Measurements from ENCODE around the gene GINS3. TPM values are rescaled to one million over a fixed set of nuclear protein-coding genes. Genes with fewer than 3 reads are reported as not detected.

GINS3 gene
- total RNA-seq, 4 donors from 2014 or later, result 0.55 to 3.3 (median 1.0) TPM

DNA sequence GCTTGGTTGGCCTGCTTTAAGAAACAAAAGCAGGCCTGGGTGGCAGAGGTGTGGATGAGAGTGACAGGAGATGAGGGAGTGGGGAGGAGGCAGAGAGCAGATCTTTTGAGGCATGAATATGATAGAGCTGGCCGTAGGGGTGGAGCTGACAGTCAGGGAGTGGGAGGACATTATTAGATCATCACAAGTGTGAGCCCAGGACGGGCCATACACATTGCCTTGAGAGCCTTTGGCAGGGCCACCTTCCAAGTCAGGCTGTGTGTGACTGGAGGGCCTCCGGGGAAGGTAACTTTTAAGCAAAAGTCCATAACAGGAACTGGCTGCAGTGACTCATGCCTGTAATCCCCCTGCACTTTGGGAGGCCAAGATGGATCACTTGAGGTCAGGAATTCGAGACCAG is 26.3 kb downstream of the GINS3 start:
- no peak overlapping the region for H3K4me3 ChIP-seq
- H3K27ac ChIP-seq, result peak overlapping the region in 1 of 4 donors; percentile 85
- intact Hi-C loops (cut with DNase I; ENCODE audit: low total_unique reads) (no loop called here), in situ Hi-C loops (cut with MboI; ENCODE audit: low sequenced_read_pairs in 4 of 4) (no loop called here)
- no peaks in the 10 kb centered on the region for H3K36me3 ChIP-seq
- DNase-seq (peak; percentile 56 to 67), ATAC-seq (peak; percentile 23 to 65)
- no peaks in the 10 kb centered on the region for H3K27me3 ChIP-seq
- H3K9me3 ChIP-seq, result no peaks in the 10 kb centered on the region
- TF ChIP-seq, protein P1, sequence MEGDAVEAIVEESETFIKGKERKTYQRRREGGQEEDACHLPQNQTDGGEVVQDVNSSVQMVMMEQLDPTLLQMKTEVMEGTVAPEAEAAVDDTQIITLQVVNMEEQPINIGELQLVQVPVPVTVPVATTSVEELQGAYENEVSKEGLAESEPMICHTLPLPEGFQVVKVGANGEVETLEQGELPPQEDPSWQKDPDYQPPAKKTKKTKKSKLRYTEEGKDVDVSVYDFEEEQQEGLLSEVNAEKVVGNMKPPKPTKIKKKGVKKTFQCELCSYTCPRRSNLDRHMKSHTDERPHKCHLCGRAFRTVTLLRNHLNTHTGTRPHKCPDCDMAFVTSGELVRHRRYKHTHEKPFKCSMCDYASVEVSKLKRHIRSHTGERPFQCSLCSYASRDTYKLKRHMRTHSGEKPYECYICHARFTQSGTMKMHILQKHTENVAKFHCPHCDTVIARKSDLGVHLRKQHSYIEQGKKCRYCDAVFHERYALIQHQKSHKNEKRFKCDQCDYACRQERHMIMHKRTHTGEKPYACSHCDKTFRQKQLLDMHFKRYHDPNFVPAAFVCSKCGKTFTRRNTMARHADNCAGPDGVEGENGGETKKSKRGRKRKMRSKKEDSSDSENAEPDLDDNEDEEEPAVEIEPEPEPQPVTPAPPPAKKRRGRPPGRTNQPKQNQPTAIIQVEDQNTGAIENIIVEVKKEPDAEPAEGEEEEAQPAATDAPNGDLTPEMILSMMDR (IDR thresholded peaks at IDR 0.05 in 4 of 5, conservative IDR thresholded peaks at IDR 0.05 in 1 of 5), result no peak
- TF ChIP-seq POLR2A (IDR thresholded peaks at IDR 0.05), result no peak
- peaks cover 0 to 23% of the 10 kb centered on the region in 2 donors for H3K4me1 ChIP-seq

DNA sequence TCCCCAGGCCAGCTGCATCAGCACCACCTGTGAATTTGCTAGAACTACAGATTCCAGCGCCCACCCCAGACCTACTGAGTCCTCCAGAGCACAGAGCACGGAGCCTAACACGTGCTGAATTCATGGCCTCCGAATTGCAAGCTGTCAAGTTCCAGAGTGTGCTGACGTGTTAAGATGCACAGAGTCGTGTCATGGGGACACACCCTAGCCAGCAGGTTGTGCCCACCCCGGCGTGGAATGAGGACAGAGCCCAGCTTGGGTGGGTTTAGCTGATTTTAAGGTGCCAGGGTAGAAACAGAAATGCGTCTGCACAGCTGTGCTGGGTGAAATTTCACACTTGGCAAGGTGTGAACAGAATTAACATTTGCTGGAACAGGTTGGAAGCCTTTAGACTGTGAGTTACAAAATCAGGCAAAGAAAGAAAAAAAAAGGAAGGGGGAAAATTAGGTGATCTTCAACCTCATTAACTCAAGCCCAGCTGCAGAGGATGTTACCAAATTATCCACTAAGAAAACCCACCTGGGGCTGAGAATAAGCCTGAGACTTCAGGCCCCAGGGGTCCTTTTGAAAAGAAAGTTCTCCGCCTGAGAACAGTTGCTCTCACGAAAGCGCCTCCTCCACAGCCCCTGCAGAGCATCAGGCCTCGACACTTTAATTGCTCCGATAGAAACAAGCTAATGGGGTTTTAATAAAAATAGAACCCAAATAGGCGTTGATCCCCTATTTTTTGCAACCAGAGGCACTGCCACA is 27.1 kb downstream of the GINS3 start:
- no peaks in the 10 kb centered on the region for H3K9me3 ChIP-seq
- no peaks in the 10 kb centered on the region for H3K27me3 ChIP-seq
- no peak overlapping the region for H3K4me3 ChIP-seq
- intact Hi-C loops (cut with DNase I; ENCODE audit: low total_unique reads) (no loop called here), in situ Hi-C loops (cut with MboI; ENCODE audit: low sequenced_read_pairs in 4 of 4) (no loop called here)
- DNase-seq, result no peak
- H3K36me3 ChIP-seq, result no peaks in the 10 kb centered on the region
- peak overlapping the region in 2 of 4 donors; percentile 18 to 85 for H3K27ac ChIP-seq
- peak in 1 of 2 donors; percentile 14 for ATAC-seq
- H3K4me1 ChIP-seq, result peaks cover 0 to 23% of the 10 kb centered on the region in 2 donors
- TF ChIP-seq, protein P1 (IDR thresholded peaks at IDR 0.05 in 4 of 5, conservative IDR thresholded peaks at IDR 0.05 in 1 of 5), result no peak
- TF ChIP-seq POLR2A (IDR thresholded peaks at IDR 0.05), result no peak

GRCh38 chr16:58421059-58421458 is 28.8 kb downstream of the GINS3 start:
- no peak for ATAC-seq
- Histone ChIP-seq H3K27me3 (no peaks in the 10 kb centered on the region), H3K9me3 (no peaks in the 10 kb centered on the region), H3K27ac (peak overlapping the region in 1 of 4 donors; percentile 85), H3K36me3 (no peaks in the 10 kb centered on the region), H3K4me1 (peaks cover 0 to 23% of the 10 kb centered on the region in 2 donors), H3K4me3 (no peak overlapping the region)
- DNase-seq, result no peak
- TF ChIP-seq, protein P1 (IDR thresholded peaks at IDR 0.05 in 4 of 5, conservative IDR thresholded peaks at IDR 0.05 in 1 of 5), result no peak
- no peak for TF ChIP-seq POLR2A (IDR thresholded peaks at IDR 0.05)
- intact Hi-C loops (cut with DNase I; ENCODE audit: low total_unique reads), result no loop called here
- in situ Hi-C loops (cut with MboI; ENCODE audit: low sequenced_read_pairs in 4 of 4), result no loop called here

DNA sequence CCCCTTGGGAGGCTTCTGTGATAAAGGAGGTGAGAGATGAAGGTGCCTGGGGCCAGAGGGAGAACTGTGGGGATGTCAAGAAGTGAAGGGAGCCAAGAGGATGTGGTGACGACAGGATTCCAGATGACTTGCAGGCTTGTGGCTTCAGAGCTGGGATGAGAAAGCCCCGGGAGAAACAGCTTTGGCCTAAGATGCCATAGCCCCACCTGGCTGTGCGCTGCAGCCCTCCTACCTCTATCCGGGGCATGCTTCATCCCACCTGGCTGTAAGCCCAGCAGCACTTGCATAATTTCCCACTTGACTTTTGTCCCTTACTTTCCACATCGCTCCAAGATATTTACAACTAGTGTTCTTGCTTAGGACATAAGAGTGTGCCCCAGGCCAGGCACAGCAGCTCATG is 29.3 kb downstream of the GINS3 start:
- peak overlapping the region in 1 of 4 donors; percentile 85 for H3K27ac ChIP-seq
- H3K4me1 ChIP-seq, result peaks cover 0 to 27% of the 10 kb centered on the region in 2 donors
- no peaks in the 10 kb centered on the region for H3K9me3 ChIP-seq
- H3K4me3 ChIP-seq, result no peak overlapping the region
- in situ Hi-C loops (cut with MboI; ENCODE audit: low sequenced_read_pairs in 4 of 4) (no loop called here), intact Hi-C loops (cut with DNase I; ENCODE audit: low total_unique reads) (no loop called here)
- TF ChIP-seq POLR2A (IDR thresholded peaks at IDR 0.05), result no peak
- TF ChIP-seq, protein P1 (IDR thresholded peaks at IDR 0.05 in 4 of 5, conservative IDR thresholded peaks at IDR 0.05 in 1 of 5), result no peak
- peak; percentile 31 to 42 for DNase-seq
- H3K36me3 ChIP-seq, result no peaks in the 10 kb centered on the region
- peak in 1 of 2 donors; percentile 8 for ATAC-seq
- no peaks in the 10 kb centered on the region for H3K27me3 ChIP-seq

Measured in gastrocnemius medialis (tissue), 4 donors.